ENCODE results near the gene SFXN3.
"Not testable (repeated sequence)": the region's sequence is repeated elsewhere in the genome, so short reads cannot be mapped to it uniquely, and the experiment has no call there.

SFXN3 gene

GRCh38 chr10:101029520-101030295 lies 1.3 kb upstream of the SFXN3 start:
- DNase-seq: no peak
- in situ Hi-C loops (cut with HindIII; ENCODE audit: low pct_ligation_motif_present, low pct_unique_long_range_greater_than_20kb, low sequenced_read_pairs): no loop called here

- DNase-seq: no peak
- in situ Hi-C loops (cut with HindIII; ENCODE audit: low pct_ligation_motif_present, low pct_unique_long_range_greater_than_20kb, low sequenced_read_pairs): no loop called here
Observed at GRCh38 chr10:101030496-101031127, 422 bp upstream of the SFXN3 start.

- DNase-seq: peak; percentile 79
- in situ Hi-C loops (cut with HindIII; ENCODE audit: low pct_ligation_motif_present, low pct_unique_long_range_greater_than_20kb, low sequenced_read_pairs): no loop called here
Observed at GRCh38 chr10:101031796-101032636, 982 bp downstream of the SFXN3 start.

GRCh38 chr10:101032637-101033224 lies 1.7 kb downstream of the SFXN3 start:
- in situ Hi-C loops (cut with HindIII; ENCODE audit: low pct_ligation_motif_present, low pct_unique_long_range_greater_than_20kb, low sequenced_read_pairs): no loop called here
- peak; percentile 93 for DNase-seq

GRCh38 chr10:101033276-101033675 lies 2.2 kb downstream of the SFXN3 start:
- in situ Hi-C loops (cut with HindIII; ENCODE audit: low pct_ligation_motif_present, low pct_unique_long_range_greater_than_20kb, low sequenced_read_pairs): no loop called here
- DNase-seq: no peak

GRCh38 chr10:101034404-101034803 lies 3.4 kb downstream of the SFXN3 start:
- DNase-seq; in situ Hi-C loops (cut with HindIII; ENCODE audit: low pct_ligation_motif_present, low pct_unique_long_range_greater_than_20kb, low sequenced_read_pairs): not testable (repeated sequence)

- no peak for DNase-seq
- in situ Hi-C loops (cut with HindIII; ENCODE audit: low pct_ligation_motif_present, low pct_unique_long_range_greater_than_20kb, low sequenced_read_pairs): no loop called here
Observed at GRCh38 chr10:101035314-101035713, 4.3 kb downstream of the SFXN3 start.

- in situ Hi-C loops (cut with HindIII; ENCODE audit: low pct_ligation_motif_present, low pct_unique_long_range_greater_than_20kb, low sequenced_read_pairs): no loop called here
- no peak for DNase-seq
Observed at GRCh38 chr10:101035916-101036702, 5.1 kb downstream of the SFXN3 start.

- no peak for DNase-seq
- in situ Hi-C loops (cut with HindIII; ENCODE audit: low pct_ligation_motif_present, low pct_unique_long_range_greater_than_20kb, low sequenced_read_pairs): no loop called here
Observed at GRCh38 chr10:101036726-101037125, 5.7 kb downstream of the SFXN3 start.

- in situ Hi-C loops (cut with HindIII; ENCODE audit: low pct_ligation_motif_present, low pct_unique_long_range_greater_than_20kb, low sequenced_read_pairs): no loop called here
- no peak for DNase-seq
Observed at GRCh38 chr10:101038484-101038883, 7.5 kb downstream of the SFXN3 start.

GRCh38 chr10:101040061-101040460 lies 9.0 kb downstream of the SFXN3 start:
- in situ Hi-C loops (cut with HindIII; ENCODE audit: low pct_ligation_motif_present, low pct_unique_long_range_greater_than_20kb, low sequenced_read_pairs): no loop called here
- DNase-seq: no peak

GRCh38 chr10:101040851-101041250 lies 9.8 kb downstream of the SFXN3 start:
- DNase-seq: no peak
- in situ Hi-C loops (cut with HindIII; ENCODE audit: low pct_ligation_motif_present, low pct_unique_long_range_greater_than_20kb, low sequenced_read_pairs): no loop called here

GRCh38 chr10:101041252-101041761 lies 10.3 kb downstream of the SFXN3 start:
- peak; percentile 87 for DNase-seq
- in situ Hi-C loops (cut with HindIII; ENCODE audit: low pct_ligation_motif_present, low pct_unique_long_range_greater_than_20kb, low sequenced_read_pairs): no loop called here

- in situ Hi-C loops (cut with HindIII; ENCODE audit: low pct_ligation_motif_present, low pct_unique_long_range_greater_than_20kb, low sequenced_read_pairs): no loop called here
- no peak for DNase-seq
Observed at GRCh38 chr10:101042118-101042517, 11.1 kb downstream of the SFXN3 start.

- in situ Hi-C loops (cut with HindIII; ENCODE audit: low pct_ligation_motif_present, low pct_unique_long_range_greater_than_20kb, low sequenced_read_pairs): no loop called here
- peak; percentile 100 for DNase-seq
Observed at GRCh38 chr10:101042667-101043362, 11.8 kb downstream of the SFXN3 start.

GRCh38 chr10:101043363-101043707 lies 12.3 kb downstream of the SFXN3 start:
- in situ Hi-C loops (cut with HindIII; ENCODE audit: low pct_ligation_motif_present, low pct_unique_long_range_greater_than_20kb, low sequenced_read_pairs): no loop called here
- DNase-seq: peak; percentile 40

- no peak for DNase-seq
- in situ Hi-C loops (cut with HindIII; ENCODE audit: low pct_ligation_motif_present, low pct_unique_long_range_greater_than_20kb, low sequenced_read_pairs): no loop called here
Observed at GRCh38 chr10:101044117-101044516, 13.1 kb downstream of the SFXN3 start.

Measured in ACHN (cell line).